Gastrocnemius medialis (tissue), 4 donors: ENCODE data around the gene ZFYVE19. TPM values are rescaled to one million over a fixed set of nuclear protein-coding genes. Genes with fewer than 3 reads are reported as not detected.

ENCODE experiments used
- ATAC-seq, 2 donors: fragments of 150-250 bp; one replicate each; pipeline ENCODE4 v1.9.1; 2016
- DNase-seq, 2 donors: peaks; one replicate each; pipeline ENCODE4 v3.0.0-alpha.2; 2019
- H3K27ac ChIP-seq, 4 donors: fragments of 200-600 bp; sonication (generic); 1 replicate in 1 of 4; 2 replicates in 3 of 4; pipeline ENCODE4 v1.5.1; 2016 to 2018; ENCODE audit warnings: mild to moderate bottlenecking in 2 of 4, moderate library complexity in 1 of 4
- H3K27me3 ChIP-seq, 3 donors: fragments of 200-600 bp; sonication (generic) in 2 of 3; 1 replicate in 1 of 3; 2 replicates in 2 of 3; pipeline versions ENCODE4 v1.5.1 to v1.6.0; 2016 to 2019; ENCODE audit warnings: mild to moderate bottlenecking in 1 of 3, moderate library complexity in 1 of 3
- H3K36me3 ChIP-seq, 2 donors: fragments of 200-600 bp; sonication (generic) in 1 of 2; one replicate each; pipeline ENCODE4 v1.5.1; 2017 to 2018
- H3K4me1 ChIP-seq, 2 donors: fragments of 200-600 bp; sonication (generic) in 1 of 2; one replicate each; pipeline ENCODE4 v1.5.1; 2016 to 2017; ENCODE audit warnings: mild to moderate bottlenecking in 2 of 2
- H3K4me3 ChIP-seq, 4 donors: fragments of 200-600 bp; sonication (generic) in 3 of 4; 1 replicate in 1 of 4; 2 replicates in 3 of 4; pipeline ENCODE4 v1.5.1; 2016 to 2019; ENCODE audit warnings: mild to moderate bottlenecking in 2 of 4
- H3K9me3 ChIP-seq, 3 donors: fragments of 200-600 bp; sonication (generic) in 2 of 3; 1 replicate in 1 of 3; 2 replicates in 2 of 3; pipeline ENCODE4 v1.5.1; 2016 to 2019
- CTCF ChIP-seq, 5 experiments: fragments of 450-650 bp in 3 of 5; fragments of 200-600 bp in 2 of 5; sonication (generic) in 2 of 5; IDR thresholded peaks in 4 of 5; conservative IDR thresholded peaks in 1 of 5; 1 replicate in 4 of 5; 2 replicates in 1 of 5; pipeline ENCODE4 v1.5.1; 2016 to 2019; ENCODE audit warnings: antibody characterized with exemption in 5 of 5, mild to moderate bottlenecking in 3 of 5, moderate library complexity in 3 of 5
- POLR2A ChIP-seq, 2 donors: fragments of 450-650 bp; IDR thresholded peaks; one replicate each; pipeline ENCODE4 v1.6.1; 2017; ENCODE audit warnings: antibody characterized with exemption in 2 of 2, mild to moderate bottlenecking in 2 of 2, moderate library complexity in 2 of 2
- in situ Hi-C, 4 donors: fragments of 200-750 bp; cut with MboI; loops; one replicate each; pipeline versions ENCODE4 v1.15.0 to v1.8.0; 2017; ENCODE audit warnings: low sequenced_read_pairs in 4 of 4
- intact Hi-C: fragments of 100-400 bp; cut with DNase I; formaldehyde crosslinking; loops from one replicate; pipeline ENCODE4 v1.15.1; 2023; ENCODE audit warnings: low total_unique reads
- total RNA-seq, 4 donors: library from RNA; depleted of rRNA; stranded (reverse); fragments of >200 nt; gene quantifications; one replicate each; pipeline versions ENCODE4 v1.1.0 to v1.2.3, GENCODE V29; 2016

Gene ZFYVE19
- total RNA-seq, 4 donors from 2014 or later: 11.4 to 18.9 (median 14.7) TPM

- Histone ChIP-seq H3K9me3 (no peaks in the 10 kb centered on the region), H3K27ac (peak overlapping the region; percentile 65 to 82 (median 74)), H3K4me1 (peaks cover 21 to 28% of the 10 kb centered on the region in 2 donors), H3K36me3 (peaks cover 0 to 4% of the 10 kb centered on the region in 2 donors), H3K27me3 (no peaks in the 10 kb centered on the region), H3K4me3 (peak overlapping the region; percentile 57 to 66 (median 62))
- DNase-seq: no peak
- in situ Hi-C loops: no loop called here
- TF ChIP-seq CTCF (IDR thresholded peaks at IDR 0.05 in 4 of 5, conservative IDR thresholded peaks at IDR 0.05 in 1 of 5): no peak
- TF ChIP-seq POLR2A (IDR thresholded peaks at IDR 0.05): no peak
- intact Hi-C loops: loop anchor here (5.0 to 10.0 kb wide), 2 partner anchors 43 to 350 kb away; partner anchors contain the start of genes DNAJC17, INO80 and ZFYVE19
- ATAC-seq: peak; percentile 6 to 18
Measured at GRCh38 chr15:40764629-40765103, 42.2 kb upstream of the ZFYVE19 start.

DNA sequence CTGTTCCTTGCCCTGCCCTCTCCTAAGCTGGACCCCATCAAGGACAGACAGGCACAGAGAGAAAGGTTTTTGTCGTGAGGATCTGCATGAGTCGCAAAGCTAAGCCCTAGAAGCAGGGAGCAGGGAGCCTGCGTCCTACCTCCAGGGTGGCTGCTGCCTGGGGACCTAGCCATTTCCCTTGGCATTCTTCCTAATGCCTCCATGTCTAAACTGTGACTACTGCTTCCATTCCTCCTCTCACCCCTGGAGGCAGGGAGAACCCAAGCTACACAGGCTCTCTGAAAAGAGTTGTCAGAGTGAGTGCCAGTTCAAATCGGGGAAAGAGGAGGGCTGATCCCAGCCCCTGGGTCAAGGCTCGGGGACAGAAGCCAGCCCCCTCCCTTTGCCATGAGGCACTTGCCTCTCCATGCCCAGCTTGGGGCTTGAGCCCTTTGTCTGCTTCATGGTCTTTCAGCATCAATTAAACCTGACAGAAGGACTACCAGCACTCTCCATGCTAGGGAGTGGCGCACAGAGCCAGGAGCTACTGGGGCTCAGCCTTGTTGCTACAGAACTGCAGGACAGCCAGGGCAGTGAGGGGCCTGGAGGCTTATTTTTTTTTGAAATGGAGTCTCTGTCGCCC, 40.6 kb upstream of the ZFYVE19 start:
- H3K9me3 ChIP-seq: no peaks in the 10 kb centered on the region
- DNase-seq (no peak), ATAC-seq (no peak)
- H3K36me3 ChIP-seq: peaks cover 0 to 8% of the 10 kb centered on the region in 2 donors
- intact Hi-C loops: loop anchor here (10.0 kb wide), 1 partner anchor 348 kb away; the partner anchor contains the start of gene INO80
- no peak for TF ChIP-seq CTCF (IDR thresholded peaks at IDR 0.05 in 4 of 5, conservative IDR thresholded peaks at IDR 0.05 in 1 of 5)
- peak overlapping the region in 2 of 4 donors; percentile 81 to 82 for H3K27ac ChIP-seq
- H3K27me3 ChIP-seq: no peaks in the 10 kb centered on the region
- in situ Hi-C loops: no loop called here
- peaks cover 21 to 28% of the 10 kb centered on the region in 2 donors for H3K4me1 ChIP-seq
- H3K4me3 ChIP-seq: no peak overlapping the region

DNA sequence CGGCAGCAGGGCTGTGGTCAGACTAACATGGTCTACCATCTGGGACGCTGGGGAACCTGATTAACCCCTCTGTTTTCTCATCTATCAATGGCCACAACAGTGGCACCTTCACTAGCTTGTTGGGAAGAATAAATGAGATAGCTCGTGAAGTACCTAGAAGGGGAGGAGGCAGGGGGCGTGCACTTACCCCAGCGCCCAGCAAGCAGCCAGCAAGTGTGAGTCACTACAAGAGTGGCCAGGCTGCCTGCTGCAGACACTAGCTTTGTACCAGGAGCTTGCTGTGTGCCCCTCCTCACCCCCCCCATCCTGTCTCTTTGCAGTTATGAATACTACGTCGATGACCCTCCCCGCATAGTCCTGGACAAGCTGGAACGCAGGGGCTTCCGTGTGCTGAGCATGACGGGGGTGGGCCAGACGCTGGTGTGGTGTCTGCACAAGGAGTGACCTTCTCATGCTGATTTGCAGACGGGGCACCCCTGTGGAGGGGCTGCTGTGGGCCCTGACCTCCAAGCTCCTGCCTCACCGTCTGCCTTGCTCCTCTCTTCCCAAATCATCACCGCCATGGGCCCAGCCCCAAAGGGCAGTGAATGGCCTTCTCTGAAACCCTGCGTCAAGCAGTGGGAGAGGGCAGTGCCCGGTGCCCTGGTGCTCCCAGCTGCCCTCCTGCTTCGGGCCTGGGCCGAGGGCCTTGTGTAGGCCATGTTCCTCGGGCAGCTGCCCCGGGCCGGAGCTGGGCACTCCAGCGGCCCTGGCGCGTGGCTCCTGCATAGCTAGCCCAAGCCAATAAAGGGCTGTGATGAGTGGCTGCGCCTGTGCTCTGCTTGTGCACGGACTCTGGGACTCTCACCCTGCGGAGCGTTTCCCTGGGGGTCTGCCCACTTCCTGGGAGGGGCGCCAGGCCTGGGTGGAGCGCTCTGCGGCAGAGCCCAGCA, 39.7 kb upstream of the ZFYVE19 start:
- peaks cover 0 to 12% of the 10 kb centered on the region in 2 donors for H3K36me3 ChIP-seq
- H3K9me3 ChIP-seq: no peaks in the 10 kb centered on the region
- no peak overlapping the region for H3K4me3 ChIP-seq
- DNase-seq (no peak), ATAC-seq (no peak)
- H3K27ac ChIP-seq: no peak overlapping the region
- in situ Hi-C loops: no loop called here
- TF ChIP-seq CTCF (IDR thresholded peaks at IDR 0.05 in 4 of 5, conservative IDR thresholded peaks at IDR 0.05 in 1 of 5) (no peak), POLR2A (IDR thresholded peaks at IDR 0.05) (no peak)
- peaks cover 21 to 28% of the 10 kb centered on the region in 2 donors for H3K4me1 ChIP-seq
- intact Hi-C loops: loop anchor here (10.0 kb wide), 1 partner anchor 348 kb away; the partner anchor contains the start of gene INO80
- no peaks in the 10 kb centered on the region for H3K27me3 ChIP-seq

GRCh38 chr15:40767838-40768500, 38.9 kb upstream of the ZFYVE19 start:
- in situ Hi-C loops: no loop called here
- peaks cover 21 to 24% of the 10 kb centered on the region in 2 donors for H3K4me1 ChIP-seq

More at GRCh38 chr15:40767838-40768500, 38.9 kb upstream of the ZFYVE19 start:
- intact Hi-C loops: loop anchor here (10.0 kb wide), 1 partner anchor 347 kb away; the partner anchor contains the start of gene INO80
- no peaks in the 10 kb centered on the region for H3K9me3 ChIP-seq
- H3K36me3 ChIP-seq: peaks cover 0 to 19% of the 10 kb centered on the region in 2 donors
- H3K27me3 ChIP-seq: no peaks in the 10 kb centered on the region
- H3K27ac ChIP-seq: no peak overlapping the region
- DNase-seq (no peak), ATAC-seq (no peak)
- no peak overlapping the region for H3K4me3 ChIP-seq
- no peak for TF ChIP-seq POLR2A (IDR thresholded peaks at IDR 0.05)
- TF ChIP-seq CTCF (IDR thresholded peaks at IDR 0.05 in 4 of 5, conservative IDR thresholded peaks at IDR 0.05 in 1 of 5): no peak
